IPS-18c (cell line): ENCODE data around the gene RAD50.
"Not testable (repeated sequence)": the region's sequence is repeated elsewhere in the genome, so short reads cannot be mapped to it uniquely, and the experiment has no call there.

Experiments
- H3K4me3 ChIP-seq: 2 replicates; pipeline ENCODE4 v1.7.0; 2013; ENCODE audit warnings: low read depth, mild to moderate bottlenecking, low read length, moderate library complexity; ENCODE audit not compliant: insufficient read depth
- H3K9me3 ChIP-seq: one replicate; pipeline ENCODE4 v1.6.1; 2013; ENCODE audit warnings: mild to moderate bottlenecking, low read length, moderate library complexity; ENCODE audit not compliant: control insufficient read depth, insufficient read depth

RAD50 gene

DNA sequence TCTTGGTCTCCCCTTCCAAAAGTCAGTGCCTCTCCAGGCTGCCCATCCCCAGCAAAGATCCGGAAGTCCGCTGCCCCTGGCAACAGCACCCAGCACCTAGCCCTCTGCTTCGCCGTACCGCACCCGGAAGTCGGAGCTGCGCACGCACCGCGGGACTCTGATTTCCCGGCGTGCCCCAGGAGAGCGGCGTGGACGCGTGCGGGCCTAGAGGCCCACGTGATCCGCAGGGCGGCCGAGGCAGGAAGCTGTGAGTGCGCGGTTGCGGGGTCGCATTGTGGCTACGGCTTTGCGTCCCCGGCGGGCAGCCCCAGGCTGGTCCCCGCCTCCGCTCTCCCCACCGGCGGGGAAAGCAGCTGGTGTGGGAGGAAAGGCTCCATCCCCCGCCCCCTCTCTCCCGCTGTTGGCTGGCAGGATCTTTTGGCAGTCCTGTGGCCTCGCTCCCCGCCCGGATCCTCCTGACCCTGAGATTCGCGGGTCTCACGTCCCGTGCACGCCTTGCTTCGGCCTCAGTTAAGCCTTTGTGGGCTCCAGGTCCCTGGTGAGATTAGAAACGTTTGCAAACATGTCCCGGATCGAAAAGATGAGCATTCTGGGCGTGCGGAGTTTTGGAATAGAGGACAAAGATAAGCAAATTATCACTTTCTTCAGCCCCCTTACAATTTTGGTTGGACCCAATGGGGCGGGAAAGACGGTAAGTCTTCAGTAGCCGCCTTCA, at the start of gene RAD50:
Gene RAD50 (plus strand): TSS at position 215 of the 715 bp plus-strand sequence. CDS start 348 bp downstream, at position 563.
- Histone ChIP-seq H3K9me3 (no peaks in the 10 kb centered on the region), H3K4me3 (peak within 1 kb of the TSS; percentile 90)

DNA sequence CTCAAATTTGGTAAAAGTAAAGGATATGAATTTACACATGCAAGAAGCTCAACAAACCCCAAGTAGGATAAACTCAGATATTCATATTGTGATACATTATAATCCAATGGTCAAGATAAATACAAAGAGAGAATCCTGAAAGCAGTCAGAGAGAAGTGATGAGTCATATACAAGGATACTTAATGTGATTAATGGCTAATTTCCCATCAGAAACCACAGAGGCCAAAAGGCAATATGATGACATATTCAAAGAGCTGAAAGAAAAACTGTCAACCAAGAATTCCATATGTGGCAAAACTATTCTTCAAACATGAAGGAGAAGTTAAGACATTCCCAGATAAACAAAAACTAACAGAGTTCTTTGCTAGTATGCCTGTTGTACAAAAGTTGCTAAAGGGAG, 46.7 kb upstream of the RAD50 start:
- H3K4me3 ChIP-seq = no peak overlapping the region
- H3K9me3 ChIP-seq = no peaks in the 10 kb centered on the region

DNA sequence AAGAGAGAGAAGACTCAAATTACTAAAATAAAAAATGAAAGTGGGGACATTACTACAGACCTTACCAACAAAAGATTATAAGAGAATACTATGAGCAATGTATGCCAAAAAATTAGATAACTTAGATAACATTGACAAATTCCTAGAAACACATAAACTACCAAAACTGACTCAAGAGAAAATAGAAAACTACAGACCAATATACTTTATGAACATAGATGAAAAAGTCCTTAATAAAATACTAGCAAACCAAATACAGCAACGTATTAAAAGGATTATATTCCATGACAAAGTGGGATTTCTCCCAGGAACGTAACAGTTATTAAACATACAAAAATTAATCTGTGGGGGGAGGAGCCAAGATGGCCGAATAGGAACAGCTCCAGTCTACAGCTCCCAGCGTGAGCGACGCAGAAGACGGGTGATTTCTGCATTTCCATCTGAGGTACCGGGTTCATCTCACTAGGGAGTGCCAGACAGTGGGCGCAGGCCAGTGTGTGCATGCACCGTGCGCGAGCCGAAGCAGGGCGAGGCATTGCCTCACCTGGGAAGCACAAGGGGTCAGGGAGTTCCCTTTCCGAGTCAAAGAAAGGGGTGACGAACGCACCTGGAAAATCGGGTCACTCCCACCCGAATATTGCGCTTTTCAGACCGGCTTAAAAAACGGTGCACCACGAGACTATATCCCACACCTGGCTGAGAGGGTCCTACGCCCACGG, 43.0 kb upstream of the RAD50 start:
- not testable (repeated sequence) for H3K4me3 ChIP-seq, H3K9me3 ChIP-seq

DNA sequence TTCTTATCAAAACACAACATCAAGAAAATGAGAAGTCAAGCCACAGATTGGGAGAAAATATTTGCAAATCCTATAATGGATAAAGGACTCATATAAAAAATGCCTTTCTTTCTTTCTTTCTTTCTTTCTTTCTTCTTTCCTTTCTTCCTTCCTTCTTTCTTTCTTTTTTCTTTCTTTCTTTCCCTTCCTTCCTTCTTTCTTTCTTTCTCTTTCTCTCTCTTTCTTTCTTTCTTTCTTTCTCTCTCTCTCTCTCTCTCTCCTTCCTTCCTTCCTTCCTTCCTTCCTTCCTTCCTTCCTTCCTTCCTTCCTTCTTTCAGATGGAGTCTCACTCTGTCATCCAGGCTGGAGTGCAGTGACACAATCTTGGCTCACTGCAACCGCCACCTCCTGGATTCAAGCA, 34.7 kb upstream of the RAD50 start:
- H3K4me3 ChIP-seq, H3K9me3 ChIP-seq: not testable (repeated sequence)

DNA sequence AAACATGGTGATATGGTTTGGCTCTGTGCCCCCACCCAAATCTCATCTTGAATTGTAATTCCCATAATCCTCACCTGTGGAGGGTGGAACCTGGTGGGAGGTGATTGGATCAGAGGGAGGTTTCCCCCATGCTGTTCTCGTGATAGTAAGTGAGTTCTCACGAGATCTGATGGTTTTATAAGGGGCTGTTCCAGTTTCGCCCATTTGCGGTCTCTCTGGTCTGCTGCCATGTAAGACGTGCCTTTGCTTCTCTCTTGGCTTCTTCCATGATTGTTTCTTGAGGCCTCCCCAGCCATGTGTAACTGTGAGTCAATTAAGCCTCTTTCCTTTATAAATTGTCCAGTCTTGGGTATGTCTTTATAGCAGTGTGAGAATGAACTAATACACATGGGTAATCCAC, 31.9 kb upstream of the RAD50 start:
- H3K4me3 ChIP-seq, H3K9me3 ChIP-seq: not testable (repeated sequence)

DNA sequence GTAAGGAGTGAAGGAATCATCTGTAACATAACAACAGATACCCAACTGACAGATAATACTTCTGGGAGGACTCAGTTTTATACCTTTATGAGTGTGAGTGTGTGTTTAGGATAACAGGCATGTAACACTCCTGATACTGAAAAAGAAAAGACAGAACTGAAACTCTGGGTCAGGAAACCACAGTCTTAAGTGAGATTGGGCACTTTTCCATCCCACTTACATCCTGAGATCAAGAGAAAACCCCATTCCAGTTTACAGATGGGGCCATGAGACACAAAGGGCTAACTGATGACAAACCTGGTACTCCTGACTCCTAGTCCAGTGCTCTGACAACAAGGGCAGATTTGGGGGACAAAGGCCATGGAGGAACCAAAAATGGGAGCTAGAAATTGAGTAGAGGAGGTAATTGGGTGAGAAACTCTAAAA, 31.5 kb upstream of the RAD50 start:
- Histone ChIP-seq H3K4me3 (no peak overlapping the region), H3K9me3 (no peaks in the 10 kb centered on the region)

DNA sequence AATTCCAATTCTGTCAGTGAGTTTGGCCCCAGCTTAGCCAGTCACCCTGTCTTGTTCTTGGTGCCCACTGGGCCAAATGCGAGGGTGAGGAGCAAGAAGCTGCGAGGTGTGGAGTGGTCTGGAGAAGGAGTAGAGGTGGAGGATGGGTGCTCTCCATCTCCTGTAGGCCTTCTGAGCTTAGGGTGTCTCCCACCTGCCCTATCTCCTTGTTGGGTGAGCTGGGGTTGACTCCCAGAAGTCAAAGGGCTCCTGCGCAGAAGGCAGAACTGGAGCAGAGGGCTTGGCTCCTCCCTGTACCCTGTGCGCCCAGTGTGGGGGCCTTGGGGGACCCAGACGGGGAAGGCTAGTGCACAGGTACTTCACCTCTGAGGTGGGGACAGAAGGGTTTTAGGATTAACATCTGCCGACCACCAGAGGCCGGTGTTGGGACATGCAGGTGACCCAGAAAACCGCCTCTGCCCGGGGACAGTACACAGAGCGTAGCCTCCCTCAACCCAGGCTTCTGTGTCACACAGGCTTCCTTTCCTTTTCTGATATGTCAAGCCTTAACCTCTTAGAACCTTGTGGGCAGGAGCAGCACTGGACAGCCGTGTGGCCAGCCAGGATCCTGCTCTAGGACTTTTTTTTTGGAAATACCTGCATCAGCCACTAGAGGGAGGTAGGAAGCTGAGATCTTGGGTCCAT, 30.3 kb upstream of the RAD50 start:
- no peak overlapping the region for H3K4me3 ChIP-seq
- no peaks in the 10 kb centered on the region for H3K9me3 ChIP-seq

DNA sequence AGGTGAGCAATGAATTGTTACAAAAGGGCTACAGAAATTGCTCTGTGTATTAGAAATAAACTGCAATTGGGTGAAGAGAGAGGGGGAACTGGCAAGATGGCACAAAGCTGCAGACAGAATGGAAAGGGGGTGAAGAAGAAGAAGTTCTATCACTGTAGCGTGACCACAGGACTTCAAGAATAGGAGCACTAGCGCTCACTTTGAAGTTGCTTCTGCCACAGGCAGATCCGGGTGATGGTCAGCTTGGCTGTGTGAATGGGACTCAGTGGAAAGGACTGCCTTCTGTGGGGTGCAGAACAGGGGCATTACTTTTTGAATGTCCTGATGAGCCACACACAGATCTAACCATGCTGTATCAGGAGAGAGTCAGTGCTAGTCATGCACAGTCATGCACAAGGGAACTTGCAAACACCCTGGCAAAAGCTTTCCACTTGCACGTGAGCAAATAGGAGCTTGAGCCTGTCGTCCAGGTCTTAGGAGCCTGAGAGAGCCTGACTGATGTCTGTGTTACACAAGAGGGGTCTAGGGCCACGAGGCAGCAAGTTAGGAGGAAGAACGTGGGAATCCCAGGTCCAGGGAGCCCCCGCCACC, 29.7 kb upstream of the RAD50 start:
- Histone ChIP-seq H3K9me3 (no peaks in the 10 kb centered on the region), H3K4me3 (no peak overlapping the region)

DNA sequence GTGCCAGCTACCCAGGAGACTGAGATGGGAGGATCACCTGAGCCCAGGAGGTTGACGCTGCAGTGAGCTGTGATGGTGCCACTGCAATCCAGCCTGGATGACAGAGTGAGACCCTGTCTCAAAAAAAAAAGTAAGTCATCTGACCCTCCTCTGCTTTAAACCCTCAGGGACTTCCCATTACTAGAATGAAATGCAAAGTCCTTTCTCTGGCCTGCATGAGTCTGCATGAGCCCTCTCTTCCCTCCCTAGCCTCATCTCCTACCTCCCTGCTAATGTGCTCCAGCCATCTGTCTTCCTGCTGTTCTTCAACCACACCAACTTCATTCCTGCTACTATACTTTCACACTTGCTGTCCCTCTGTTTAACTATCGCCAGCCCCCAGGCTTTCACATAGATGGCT, 28.8 kb upstream of the RAD50 start:
- H3K4me3 ChIP-seq = no peak overlapping the region
- no peaks in the 10 kb centered on the region for H3K9me3 ChIP-seq

DNA sequence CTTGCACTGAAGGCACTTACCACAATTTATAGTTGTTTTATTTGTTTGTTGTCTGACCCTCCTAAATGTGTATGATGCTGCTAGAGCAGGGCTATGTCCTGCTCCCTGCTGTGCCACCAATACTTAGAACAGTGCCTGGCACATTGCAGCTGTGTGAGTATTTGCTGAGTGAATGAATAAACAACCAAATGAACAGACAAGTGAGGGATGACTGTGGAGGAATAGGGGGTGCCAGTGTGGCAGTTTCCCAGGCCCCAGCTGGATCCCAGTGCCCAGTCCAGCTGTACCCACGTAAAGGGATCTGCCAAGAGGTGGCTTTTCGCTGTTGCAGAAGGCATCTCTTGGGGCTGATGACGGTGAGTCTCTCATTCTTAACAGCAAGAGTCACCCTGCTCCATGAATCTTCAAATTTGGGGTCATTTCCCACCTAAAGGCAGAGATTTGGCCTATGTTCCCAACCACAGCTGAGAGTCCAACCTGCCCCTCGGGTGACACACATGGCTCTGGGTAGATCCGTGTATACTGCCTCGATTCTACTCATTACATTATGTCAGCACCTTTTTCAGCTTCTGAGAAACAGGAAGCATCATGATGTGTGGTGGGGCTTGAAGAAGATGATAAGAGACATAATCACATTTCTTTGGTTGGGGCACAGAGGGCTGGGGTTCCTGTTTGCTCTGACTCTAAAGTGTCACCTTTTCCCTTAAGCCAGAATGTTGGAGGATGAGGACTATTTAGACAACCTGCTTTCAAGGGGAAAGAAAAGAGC, 27.7 kb upstream of the RAD50 start:
- Histone ChIP-seq H3K4me3 (no peak overlapping the region), H3K9me3 (no peaks in the 10 kb centered on the region)

DNA sequence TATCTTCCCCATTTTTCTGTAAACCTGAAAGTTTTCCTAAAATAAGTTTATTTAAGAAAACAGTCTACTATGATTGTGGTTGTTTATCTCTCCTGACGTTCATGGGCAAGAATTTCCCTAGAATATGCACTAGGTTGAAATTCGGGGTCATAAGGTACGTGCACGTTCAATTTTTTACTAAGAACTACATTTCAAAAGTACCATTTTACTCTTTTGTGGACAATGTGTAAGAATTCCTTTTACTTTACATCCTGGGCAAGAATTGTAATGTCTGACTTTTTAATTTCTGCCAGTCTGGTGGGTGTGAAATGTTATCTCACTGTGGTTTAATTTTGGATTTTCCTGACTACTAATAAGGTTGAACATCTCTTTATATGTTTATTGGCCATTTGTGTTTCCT, 25.8 kb upstream of the RAD50 start:
- no peaks in the 10 kb centered on the region for H3K9me3 ChIP-seq
- no peak overlapping the region for H3K4me3 ChIP-seq

DNA sequence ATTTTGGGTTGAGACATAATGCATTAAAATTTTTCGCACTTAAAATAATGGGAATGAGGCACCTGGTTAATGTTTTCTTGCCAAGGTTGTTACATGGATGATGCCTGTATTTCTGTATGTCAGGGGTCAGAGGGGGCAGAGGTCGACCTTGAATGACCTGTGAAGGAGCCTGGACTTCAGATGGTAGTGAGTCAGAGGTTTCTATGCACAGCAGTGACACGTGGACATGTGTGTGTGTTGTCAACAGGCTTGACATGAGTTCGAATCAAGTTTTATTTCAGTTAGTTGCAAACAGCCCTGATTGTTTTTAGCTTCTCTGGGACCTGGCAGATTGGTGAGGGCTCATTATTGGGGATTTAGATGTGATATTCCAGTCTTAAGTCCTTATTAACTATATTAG, 17.1 kb upstream of the RAD50 start:
- H3K4me3 ChIP-seq = no peak overlapping the region
- no peaks in the 10 kb centered on the region for H3K9me3 ChIP-seq

DNA sequence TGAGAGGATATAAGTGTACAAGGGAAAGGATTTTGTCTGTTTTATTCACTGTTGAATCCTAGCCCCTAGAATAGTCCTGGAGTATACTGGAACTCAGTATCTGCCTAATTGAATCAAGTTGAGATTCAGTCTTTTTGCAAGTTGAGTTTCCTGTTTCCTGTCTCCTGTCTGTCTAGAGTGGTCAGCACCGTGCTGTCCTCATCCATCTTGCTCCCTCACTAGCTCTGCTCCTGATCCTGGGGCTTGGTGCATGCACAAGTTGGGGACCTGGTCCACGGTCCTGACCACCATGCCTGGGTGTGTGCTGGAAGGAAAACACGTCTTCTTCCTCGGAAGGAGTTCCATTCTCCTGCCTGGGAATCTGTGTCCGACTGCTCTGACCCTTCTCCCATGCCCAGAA, 16.6 kb upstream of the RAD50 start:
- Histone ChIP-seq H3K4me3 (no peak overlapping the region), H3K9me3 (no peaks in the 10 kb centered on the region)

DNA sequence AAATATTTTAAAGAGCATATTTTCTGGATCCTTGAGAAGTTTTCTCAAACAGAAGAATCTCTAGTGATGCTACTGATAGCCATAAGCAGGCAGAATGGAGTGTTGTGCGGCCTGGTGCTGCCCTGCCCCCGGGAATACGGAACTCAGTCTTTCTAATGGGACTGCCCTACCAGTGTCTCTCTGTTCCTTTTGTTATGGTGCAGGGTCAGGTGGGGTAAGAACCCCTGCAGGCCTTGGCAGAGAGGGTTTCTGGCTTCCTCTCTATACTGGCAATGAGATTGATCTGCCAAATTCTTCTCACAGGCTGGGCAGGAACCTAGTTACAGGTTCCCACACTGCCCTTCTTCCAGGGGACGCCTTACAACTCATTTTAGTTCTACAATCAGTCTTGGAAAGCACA, 16.0 kb upstream of the RAD50 start:
- H3K9me3 ChIP-seq = no peaks in the 10 kb centered on the region
- no peak overlapping the region for H3K4me3 ChIP-seq

DNA sequence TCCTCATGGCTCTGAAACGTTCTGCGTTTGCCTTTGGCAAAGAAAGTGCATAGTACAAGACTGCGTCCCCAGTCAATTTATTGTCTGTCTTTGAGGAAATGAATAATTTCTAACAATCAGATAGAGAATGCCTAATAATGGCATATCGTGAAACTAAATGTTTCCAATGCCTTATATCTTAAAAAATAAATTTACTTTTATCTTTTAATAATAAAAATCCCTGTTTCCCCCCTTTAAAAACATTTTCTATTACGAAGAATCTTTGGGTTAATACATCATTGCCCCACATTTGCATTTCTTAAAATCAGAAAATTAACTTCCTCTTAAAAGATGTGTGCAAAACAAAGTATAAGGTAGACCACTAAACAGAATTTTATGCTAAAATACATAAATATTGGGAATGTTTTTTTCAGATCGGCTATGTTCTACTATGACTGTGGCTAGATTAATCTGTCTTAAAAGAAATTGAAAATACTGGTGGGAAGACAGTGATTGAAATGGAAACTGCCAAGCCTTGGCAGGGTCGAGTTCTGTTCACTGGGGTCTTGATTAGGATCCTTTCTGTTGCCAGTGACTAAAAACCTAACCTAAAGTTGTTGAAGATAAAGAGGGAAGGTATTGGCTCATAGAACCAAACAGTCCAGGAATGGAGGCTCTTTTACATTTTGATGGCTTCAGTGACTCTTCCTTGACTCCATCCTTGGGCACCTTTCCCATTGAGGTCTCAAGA, 13.1 kb upstream of the RAD50 start, which contains the start of gene IL5:
Gene IL5 (minus strand): TSS at position 51 of the 730 bp plus-strand sequence. CDS start 44 bp downstream, at position 7.
- Histone ChIP-seq H3K9me3 (no peaks in the 10 kb centered on the region), H3K4me3 (no peak within 1 kb of the TSS)

DNA sequence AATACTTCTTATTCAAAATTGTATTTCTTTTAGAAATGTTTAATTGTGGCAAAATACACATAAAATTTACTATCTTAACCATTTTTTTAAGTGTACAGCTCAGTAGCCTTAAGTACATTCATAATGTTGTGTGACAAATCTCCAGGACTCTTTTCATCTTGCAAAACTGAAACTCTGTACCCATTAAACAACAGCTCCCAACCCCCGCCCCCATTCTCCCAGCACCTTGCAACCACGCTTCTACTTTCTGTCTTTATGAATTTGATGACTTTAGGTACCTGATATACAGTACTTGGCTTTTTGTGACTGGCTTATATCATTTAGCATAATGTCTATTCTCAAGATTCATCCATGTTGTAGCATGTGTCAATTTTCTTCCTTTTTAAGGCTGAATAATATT, 10.7 kb upstream of the RAD50 start:
- Histone ChIP-seq H3K9me3 (no peaks in the 10 kb centered on the region), H3K4me3 (no peak overlapping the region)
